IMR-90 (cell line): ENCODE data around the gene SFTA2. TPM values are rescaled to one million over a fixed set of nuclear protein-coding genes. Genes with fewer than 3 reads are reported as not detected.

Experiments used
- CHD1 ChIP-seq: IDR thresholded peaks from 2 replicates; pipeline ENCODE4 v1.6.1; 2012; ENCODE audit warnings: low read depth, low read length, improper control_type of control experiment
- MAFK ChIP-seq: IDR thresholded peaks from 2 replicates; pipeline ENCODE4 v1.6.1; 2012; ENCODE audit warnings: low read depth, low read length, improper control_type of control experiment
- MAZ ChIP-seq: IDR thresholded peaks from 2 replicates; pipeline ENCODE4 v1.6.1; 2012; ENCODE audit warnings: low read depth, mild to moderate bottlenecking, low read length, improper control_type of control experiment, moderate library complexity, borderline replicate concordance
- RAD21 ChIP-seq: IDR thresholded peaks from 2 replicates; pipeline ENCODE4 v1.6.1; 2012; ENCODE audit warnings: low read length, improper control_type of control experiment
- polyA plus RNA-seq, 3 experiments: library from polyadenylated mRNA; depleted of rRNA; stranded (reverse); fragments of >200 nt; gene quantifications; 2 replicates each; pipeline ENCODE4 v1.2.3, GENCODE V29; 2012; ENCODE audit warnings: low replicate concordance in 1 of 3
- total RNA-seq: library from RNA; depleted of rRNA; stranded (reverse); fragments of >200 nt; gene quantifications from 2 replicates; pipeline ENCODE4 v1.2.3, GENCODE V29; 2012

SFTA2 gene
- total and polyA plus RNA-seq, 2 of the 4 experiments (the other 2 are of a cell fraction), result not detected

DNA sequence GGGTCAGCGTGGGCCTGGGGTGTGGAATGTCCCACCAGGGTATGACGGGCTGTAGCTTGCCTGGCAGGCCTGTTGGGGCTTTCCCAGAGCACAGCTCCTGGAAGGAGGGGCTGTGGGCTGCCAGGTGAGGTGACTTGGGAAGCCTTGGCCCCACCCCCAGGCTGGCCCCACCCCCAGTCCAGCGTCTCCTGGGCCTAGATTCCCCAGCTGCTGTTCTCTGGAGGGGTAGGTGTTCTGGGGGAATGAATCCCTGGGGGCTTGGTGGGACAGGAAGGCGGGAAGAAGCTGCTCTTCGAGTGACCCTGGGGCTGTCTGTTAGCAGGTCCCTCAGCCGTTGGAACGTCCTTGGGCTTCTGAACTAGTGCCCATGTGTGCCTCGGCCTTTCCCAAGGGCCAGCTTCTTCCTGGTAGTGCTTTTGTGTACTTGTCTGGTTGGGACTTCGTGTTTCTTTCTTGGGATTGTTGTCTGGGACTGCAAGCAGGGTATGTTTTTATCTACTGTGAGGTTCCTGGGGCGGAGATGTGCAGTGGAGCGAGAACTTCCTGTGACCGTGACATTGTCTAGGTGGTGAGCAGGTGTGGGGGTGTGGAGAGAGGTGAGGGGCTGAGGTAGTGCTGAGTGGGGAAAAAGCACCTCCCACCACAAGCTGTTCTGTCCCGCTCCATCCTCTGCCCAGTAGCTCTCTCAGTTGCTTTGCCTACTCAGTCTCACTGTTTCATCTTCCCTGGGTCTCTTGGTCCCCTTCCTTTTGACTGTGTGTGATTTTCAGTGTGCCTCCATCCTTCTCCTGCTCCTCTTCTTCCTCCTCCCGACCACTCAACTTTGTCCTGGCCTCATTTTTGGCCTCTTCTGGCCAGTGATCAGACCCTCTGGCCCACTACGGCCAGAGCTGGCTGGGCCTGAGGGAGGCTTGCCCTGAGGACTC, 48.9 kb downstream of the SFTA2 start (continued):
- TF ChIP-seq MAZ (no peak), RAD21 (no peak), MAFK (no peak), CHD1 (no peak)
